Activated CD4-positive, CD25-positive, alpha-beta regulatory T cell (primary cell): ENCODE measurements around the gene TM9SF3.

ENCODE experiments used
- DNase-seq, 4 experiments: peaks; one replicate each; lab custom pipeline; 2025; lab: John Stamatoyannopoulos, UW

Gene TM9SF3

DNA sequence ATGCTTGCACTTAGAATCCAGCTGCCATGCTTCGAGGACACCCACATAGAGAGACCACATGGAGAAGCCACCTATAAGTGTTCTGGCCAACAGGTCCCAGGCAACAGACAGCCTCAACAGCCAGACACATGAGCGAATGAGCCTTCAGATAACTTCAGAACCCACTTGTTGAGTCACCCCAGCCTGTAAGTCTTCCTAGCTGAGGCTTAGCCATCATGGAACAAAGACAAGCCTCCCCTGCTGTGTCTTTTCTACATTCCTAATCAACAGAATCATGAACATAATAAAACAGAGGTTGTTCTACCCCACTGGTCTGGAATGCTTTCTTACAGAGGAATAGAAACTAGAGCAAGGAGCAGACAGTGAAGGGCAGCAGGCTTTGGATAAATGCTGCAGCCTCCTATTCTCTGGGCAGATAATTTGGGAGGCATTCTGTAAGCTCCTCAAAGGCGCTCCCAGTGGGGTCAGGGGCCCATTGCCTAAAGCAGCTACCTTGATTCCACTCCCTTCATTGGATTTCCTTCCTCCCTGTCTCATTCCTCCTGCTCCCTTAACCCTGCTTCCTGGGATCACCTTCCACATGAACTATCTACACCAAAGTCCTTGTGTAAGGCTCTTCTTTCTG lies 77.7 kb downstream of the TM9SF3 start:
- no peak for DNase-seq

DNA sequence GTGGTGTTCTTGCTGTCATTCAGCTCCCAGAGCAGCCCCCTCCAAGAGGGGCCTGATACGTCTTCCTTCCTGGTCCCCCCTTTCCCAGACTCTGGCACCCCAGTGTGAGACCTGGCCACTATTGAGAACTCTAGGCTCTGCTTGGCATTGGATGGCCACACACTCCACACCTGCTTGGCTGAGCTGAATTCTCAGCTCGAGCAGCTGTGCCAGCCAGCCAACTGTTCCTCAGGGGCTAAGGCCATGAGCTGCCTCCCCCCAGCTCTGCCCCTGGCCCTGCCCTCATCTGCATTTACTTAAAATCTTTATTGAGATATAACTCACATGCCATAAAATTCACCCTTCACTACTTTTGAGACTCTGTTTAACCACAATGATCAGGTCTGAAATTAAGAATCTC lies 79.8 kb downstream of the TM9SF3 start:
- DNase-seq = no peak

DNA sequence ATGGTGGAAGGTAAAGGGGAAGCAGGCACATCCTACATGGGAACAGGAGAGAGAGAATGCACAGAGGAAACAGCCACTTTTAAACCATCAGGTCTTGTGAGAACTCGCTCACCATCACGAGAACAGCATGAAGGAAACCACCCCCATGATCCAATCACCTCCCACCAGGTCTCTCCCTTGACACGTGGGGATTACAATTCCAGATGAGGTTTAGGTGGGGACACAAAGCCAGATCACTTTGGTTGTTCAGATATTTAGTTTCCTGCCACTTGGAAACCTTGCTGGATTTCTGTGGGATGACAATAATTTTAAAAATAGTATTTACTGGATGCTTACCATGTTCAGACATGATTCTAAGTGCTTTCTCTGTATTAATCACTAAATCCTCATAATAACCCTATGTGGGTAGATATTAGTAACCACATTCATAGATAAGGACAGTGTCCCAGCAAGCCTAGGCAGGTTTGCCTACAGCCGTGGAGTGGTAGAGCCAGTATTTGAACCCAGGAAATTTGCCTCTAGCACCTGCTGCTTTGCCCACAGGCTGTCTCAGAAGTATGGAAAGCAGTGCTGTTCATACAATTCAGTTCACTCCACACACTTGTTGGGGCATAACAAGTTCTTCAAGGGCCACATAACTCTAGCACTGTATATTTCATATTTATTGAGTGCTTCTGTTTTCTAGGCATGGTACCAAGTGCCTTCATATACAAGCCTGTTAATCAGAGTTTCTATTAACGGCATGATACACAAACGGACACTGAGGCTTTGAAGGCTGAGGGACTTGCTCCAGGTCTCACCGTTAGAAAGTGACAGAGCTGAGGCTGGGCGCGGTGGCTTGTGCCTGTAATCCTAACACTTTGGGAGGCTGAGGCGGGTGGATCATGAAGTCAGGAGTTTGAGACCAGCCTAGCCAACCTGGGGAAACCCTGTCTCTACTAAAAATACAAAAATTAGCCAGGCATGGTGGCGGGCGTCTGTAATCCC lies 81.4 kb downstream of the TM9SF3 start:
- no peak for DNase-seq

DNA sequence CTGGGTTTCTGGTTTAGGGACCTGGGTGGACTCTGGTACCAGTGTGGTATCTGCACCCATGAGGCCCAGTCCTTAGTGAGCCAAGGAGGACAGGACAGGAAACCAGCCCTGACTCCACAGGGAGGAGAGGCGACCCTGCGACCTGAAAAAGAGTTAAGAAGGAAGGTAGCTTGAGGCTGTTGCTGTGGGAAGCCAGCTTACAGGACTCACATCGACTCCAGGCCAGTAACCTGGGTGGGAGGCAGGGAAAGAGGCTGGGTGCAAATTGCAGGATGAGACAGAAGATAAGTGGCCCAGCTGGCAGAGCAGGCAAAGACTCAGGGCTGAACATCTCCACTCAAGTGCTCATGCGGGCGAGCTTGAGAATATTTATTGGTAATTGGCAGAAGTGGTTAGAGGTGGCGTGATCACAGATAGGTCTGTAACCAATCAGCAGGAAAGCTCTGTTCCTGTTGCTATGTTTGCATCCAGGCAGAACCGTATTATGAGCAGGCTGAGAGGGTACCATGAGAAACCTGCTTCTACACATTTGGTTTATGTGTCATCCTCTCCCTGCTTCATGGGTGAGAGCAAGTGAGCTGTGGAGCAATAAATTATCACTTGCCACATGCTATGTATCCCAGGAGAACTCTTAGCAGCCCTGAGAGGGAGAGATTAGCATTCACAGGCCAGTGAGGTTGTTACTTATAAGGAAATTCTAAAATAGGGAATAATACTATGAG lies 84.1 kb downstream of the TM9SF3 start:
- no peak for DNase-seq

DNA sequence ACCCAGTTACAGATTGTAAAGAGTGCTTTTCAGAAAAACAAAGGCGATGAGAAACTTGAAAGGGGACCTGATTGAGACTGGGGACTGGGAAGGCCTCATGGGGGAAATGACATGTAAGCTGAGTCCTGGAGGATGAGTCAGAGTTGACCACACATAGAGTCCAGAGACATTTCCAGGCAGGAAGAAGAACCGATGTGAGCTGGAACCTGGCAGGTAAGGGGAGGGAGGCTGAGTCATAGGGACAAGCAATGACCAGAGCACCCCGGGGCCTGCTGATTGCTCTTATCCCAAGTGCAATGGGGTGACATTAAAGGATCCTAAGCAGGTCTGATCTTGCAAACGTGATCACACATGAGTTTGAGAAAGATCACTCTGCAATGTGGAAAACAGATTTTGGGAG lies 84.8 kb downstream of the TM9SF3 start:
- DNase-seq = no peak

DNA sequence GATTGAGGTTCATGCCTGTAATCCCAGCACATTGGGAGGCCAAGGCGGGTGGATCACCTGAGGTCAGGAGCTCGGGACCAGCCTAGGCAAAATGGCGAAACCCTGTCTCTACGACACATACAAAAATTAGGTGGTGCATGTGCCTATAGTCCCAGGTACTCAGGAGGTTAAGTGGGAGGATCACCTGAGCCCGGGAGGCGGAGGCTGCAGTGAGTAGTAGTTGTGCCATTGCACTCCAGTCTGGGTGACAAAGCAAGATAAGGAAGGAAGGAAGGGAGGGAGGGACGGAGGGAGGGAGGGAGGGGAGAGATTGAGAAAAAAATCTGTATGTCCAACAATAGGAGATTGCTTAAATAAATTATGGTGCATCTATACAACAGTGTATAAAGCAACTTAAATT lies 86.3 kb downstream of the TM9SF3 start:
- no peak for DNase-seq

DNA sequence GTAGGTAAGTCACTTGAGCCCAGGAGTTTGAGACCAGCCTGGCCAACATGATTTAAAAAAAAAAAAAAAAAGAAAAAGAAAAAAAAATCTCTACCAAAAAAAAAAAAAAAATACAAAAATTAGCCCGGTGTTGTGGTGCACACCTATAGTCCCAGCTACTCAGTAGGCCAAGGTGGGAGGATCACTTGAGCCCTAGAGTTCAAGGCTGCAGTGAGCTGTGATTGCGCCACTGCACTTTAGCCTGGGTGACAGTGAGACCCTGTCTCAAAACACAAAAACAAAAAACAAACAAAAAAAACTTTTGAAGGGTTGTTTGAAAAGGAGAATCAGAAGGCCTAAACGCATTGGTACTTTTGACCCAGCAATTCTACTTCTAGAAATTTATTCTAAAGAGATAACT lies 86.8 kb downstream of the TM9SF3 start:
- no peak for DNase-seq

DNA sequence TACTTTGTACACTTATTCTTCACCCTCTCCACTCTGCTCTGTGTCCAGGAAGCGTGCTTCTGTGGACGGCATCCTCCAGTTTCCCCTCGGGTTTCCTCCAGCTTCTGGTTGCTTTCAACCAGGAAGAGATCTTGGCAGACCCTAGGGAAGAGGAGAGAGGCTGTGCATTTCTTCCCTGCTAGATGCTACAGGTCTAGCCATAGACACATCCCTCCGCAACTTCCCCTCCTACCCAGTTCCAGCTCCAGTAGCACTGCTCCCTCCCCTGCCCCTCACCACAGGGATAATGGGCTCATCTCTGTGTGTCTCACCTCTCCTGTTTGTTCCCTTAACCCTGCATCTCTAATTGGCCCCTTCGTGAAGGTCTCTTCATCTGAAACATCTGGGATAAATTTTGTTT lies 89.4 kb downstream of the TM9SF3 start:
- DNase-seq = no peak

DNA sequence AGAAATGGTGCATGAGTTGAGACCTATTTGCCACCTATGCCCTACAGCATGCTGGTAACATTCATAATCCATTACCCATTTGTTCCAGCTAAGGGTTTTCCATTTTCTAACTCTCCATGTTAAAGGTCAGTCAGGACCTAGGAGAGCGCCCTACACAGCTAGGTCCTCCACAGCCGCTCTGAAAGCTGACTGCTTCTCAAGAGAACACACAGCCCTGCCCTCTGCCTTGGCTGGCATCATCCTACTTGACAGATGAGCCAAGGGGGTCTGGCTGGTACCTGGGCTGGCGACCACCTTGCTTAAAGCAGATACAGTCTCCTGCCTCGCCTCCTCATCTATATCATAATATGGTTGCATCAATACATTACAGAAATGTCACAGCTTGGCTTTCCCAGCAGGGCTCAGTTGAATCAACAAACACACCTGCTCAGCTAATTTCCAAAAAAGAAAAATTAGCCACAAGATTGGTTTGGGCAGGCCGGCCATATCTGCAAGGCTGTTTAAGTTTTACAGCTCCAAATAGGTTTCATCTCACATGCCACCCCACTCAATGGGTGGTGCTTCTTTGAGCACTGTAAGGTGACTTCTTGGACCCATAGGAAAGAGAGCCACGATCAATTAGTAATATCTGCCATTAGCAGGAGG lies 90.4 kb downstream of the TM9SF3 start:
- no peak for DNase-seq

DNA sequence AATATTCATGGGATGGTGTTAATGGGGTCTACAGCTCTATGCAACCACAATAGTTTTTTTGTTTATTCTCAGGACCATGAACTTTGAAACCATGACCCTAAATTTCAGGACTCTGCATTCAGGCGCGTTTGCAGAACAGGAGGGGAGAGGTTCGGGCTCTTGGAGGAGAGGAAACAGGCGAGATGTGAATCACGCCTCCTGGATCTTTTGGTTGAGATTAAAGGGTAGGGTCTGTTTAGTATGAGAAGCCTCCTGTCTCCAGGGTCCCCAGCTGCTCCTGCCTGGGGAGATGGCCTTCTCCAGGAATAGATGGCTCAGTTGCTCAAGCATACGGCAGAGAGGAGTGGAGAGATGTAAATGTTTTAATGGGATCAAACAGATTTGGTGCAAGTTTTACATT lies 91.3 kb downstream of the TM9SF3 start:
- DNase-seq = no peak

DNA sequence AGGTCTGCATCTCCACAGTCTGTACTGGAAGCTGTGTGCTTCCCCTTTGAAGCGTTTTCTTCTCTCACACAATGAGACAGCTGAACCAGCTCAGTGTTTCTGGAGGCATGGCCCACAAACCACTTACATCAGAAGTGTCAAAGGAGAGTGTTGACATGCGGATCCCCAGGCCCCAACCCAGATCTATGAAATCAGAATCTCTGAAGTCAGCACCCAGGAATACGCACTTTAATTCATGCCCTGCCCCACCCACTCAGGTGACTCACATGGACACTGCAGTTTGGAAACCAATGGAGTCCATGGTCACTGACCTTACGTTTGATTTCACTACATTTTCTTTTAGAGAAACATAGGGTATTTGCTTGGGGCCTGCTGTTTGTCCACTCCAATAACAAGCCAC lies 92.1 kb downstream of the TM9SF3 start:
- DNase-seq = no peak

DNA sequence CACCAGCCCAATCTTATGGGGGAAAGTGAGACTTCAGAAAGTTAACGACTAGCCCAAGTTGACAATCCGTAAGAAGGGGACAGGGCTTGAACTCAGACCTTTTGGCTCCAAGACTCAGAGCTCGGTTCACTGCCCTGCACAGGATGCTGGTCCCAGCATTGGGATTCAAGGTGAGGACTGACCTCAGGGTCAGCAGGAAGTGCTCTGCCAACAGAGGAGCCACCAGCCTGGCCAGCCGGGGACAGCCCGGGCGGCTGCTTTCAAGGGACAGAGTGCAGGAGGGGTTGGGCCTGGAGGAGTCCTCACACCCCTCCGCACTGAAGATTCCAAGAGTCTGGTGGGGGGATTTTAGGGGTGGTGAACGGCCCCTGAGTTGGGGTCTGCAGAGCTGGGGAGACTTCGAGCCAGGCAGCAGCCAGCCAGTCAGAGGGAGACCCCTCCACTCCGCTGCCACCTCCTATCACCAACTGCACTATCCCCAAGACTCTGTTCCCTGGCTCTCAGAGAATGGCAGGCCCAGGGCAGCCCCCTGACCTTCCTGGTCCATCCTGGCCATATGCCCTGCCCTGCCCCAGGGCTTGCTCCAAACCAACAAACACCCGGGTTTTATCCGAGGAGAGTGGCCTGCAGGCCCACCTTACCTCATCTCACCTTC lies 92.8 kb downstream of the TM9SF3 start:
- DNase-seq = no peak

DNA sequence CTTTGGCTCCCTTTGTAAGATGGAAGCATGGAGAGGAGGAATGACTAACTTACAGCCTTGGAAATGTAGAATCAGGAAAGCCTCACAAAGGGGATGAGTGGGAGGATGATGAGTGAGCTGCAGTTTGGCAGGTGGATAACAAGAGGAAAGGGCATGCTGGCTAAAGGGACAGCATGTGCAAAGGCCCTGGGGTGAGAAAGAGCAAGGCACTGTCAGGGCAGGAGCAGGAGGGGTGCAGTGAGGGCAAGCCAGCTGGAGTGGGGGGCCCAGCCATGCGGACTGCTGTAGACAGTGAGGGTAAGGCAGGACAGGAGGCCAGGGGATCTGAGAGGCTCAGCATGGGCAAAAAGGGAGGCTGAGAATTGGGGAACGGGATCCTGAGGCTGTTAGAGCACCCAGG lies 93.6 kb downstream of the TM9SF3 start:
- DNase-seq = no peak

DNA sequence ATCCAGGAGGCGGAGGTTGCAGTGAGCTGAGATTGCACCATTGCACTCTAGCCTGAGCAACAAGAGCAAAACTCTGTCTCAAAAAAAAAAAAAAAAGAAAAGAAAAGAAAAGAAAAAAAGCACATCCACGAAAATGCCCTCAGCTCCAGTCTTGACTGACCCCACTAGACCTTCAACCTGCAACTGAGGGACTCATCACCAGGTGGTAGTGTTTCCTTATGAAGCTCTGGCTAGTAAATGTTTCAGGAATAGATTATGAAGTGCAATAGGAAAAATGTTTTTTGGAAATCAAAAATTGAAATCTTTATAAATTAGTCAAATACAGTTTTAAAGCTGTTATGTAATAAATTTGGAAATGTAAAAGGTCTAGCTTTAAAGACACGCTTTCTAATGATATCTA lies 95.5 kb downstream of the TM9SF3 start:
- no peak for DNase-seq

DNA sequence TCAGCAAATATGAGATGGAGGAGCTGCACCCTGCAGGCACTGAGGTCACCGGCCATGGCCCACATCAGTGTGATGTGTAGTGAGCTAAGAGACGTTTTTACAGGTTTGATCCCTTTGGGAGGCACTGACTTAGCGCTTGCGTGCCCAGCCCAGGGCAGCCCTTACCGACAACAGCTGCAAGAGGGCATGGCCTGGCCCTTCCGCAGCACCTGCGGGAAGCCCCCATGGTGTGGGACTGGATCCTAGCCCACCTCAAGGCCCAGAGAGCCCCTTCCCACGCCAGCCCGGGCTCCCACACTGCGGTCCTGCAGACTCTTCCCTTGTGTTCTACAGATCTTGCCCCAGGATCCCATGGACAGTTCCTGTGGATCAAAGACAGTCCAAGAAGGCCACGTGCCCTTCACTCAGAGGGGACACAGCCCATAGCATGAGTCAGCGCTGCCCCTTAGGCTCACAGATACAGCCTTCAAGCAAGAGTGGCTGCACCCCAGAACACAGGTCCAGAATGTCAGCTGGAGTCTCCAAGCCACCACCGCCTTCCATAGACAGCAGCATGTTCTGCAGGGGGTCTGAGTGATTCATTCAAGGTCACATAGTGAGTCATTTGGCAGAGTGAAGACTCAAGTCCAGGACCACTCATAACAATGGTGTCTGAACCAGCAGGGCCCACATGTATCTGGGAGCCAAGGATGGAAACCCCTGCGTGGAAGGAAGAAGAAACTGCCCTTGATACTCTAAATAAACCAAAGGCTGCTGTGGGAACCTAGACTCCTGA lies 98.5 kb downstream of the TM9SF3 start:
- DNase-seq = no peak

DNA sequence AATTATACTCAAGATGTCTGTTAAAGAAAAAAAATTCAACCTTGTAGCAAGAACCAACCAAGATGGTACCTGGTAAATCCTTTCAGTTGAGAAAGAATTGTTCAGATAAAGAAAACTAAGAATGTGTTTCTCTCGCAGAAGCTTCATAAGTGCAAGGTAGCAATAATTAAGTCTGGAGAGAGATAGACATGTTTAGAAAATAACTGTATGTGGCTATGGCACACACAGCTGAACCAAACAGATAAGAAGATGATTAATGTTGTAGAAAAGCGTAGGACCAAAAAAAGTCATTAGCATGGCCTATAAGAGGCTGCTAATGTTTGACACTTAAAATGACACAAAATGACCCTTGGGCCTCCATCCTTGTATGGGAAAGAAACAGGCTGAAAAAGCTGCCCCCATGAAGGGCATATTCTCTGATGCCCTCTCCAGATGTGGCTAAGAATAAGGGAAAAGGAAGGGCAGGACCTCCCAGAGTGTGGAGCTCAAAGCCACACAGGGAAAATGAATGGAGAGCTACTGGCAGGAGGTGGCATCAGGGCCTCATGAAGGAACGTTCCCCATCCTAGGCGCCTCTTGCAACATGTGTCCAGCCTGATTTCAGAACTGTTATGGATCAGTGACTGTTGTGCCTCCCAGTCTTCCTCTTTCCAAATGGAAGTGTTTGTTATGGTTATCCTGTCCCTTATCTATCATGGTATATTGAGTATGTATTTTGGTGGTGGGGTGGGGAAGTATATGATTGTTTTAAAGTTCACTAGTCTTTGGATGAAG lies 103.8 kb downstream of the TM9SF3 start:
- DNase-seq = no peak

DNA sequence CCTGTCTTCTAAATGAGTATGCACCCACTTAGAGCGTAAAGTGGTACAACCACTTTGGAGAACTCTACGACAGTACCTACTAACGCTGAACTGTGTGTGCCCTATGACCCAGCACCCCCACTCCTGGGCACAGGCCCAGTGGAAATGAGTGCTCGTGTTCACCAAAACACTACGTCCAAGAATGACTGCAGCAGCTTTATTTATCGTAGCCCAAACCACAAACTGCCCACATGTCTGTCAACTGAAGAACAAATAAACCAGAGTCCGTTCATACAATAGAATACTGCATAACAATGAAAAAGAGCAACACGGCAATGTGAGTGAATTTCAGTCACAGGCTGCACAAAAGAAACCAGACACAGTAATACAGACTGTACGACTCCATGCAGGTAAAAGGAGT lies 108.5 kb downstream of the TM9SF3 start:
- no peak for DNase-seq

DNA sequence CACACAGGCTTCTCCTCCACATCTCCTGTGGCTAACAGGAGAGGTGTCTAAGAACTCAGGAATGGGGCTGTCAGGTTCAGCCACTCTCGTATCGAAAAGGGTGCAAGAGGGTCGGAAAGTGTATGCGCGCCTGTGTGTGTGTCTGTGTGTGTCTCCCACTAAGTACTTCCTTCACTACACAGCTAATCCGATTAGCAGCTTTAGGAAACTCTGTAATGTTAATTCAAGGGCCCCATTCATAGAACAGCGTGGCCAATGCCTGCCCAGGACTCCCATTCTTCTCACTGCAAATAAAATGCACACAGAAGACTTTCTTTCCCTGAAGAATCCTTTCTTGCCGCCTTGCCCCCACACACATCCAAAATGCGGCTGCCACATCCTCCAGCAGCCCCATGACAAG lies 112.9 kb downstream of the TM9SF3 start:
- DNase-seq = no peak

DNA sequence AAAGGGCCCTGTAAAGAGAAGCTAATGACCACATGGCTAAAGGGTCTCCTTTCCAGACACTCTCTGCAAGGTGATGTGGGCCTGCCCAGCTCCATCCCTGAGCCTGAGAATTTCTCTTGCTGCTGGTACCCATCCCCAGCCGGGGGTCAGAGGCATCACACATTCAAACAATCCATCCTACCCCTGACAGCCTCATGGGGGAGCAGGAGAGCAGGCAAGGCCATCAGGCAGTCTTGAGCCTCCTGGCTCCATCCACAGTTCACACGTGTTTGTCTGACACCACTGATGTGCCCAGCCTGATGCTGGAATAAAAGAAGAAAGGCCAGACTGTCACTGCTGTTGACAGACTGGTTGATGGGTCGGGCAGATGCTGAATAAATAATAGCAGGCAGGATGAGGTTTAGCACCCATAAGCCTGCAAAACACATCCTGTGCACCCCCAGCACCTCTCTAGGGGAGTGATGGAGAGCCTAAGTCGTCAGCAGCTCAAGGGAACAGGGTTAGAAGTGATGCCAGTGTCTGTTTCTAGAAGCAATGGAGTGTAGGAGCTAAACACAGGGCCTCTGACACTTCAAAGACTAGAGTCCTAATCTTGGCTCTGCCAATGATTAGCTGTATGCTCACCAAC lies 116.6 kb downstream of the TM9SF3 start:
- no peak for DNase-seq

DNA sequence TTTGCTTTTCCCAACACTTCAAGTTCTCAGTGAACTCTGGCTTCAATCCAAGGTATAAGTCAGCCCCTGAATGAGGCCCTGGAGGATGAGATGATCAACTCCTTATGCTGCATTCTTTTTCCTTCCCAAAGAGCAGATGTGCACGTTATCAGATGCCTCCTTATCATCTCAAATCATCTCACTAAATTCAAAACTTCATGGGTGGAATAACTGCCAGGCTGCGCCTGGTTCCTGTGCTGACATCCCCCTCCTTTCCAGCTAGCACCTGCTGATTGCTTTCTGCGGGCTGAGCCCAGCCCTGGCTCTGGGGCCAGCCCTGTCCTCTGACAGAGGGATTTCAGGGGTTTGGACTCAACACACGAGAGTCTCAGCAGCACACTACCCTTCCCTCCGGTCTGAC lies 118.0 kb downstream of the TM9SF3 start:
- no peak for DNase-seq
